Endothelial cell (in vitro differentiated cells): Measurements from ENCODE around the gene NR2E1. TPM values are rescaled to one million over a fixed set of nuclear protein-coding genes. Genes with fewer than 3 reads are reported as not detected.

Experiments used
- DNase-seq: peaks from one replicate; pipeline ENCODE4 v3.0.0; 2021; ENCODE audit warnings: low spot score
- H3K27ac Mint-ChIP-seq: one replicate; pipeline ENCODE4 v1.8.0; 2021; ENCODE audit warnings: mixed read lengths, inconsistent platforms; ENCODE audit not compliant: unreplicated experiment
- H3K27me3 Mint-ChIP-seq: one replicate; pipeline ENCODE4 v1.8.0; 2021; ENCODE audit warnings: mild to moderate bottlenecking, moderate library complexity, mixed read lengths, inconsistent platforms; ENCODE audit not compliant: unreplicated experiment
- H3K36me3 Mint-ChIP-seq: one replicate; pipeline ENCODE4 v1.8.0; 2021; ENCODE audit warnings: mild to moderate bottlenecking, low read depth, mixed read lengths, inconsistent platforms; ENCODE audit not compliant: unreplicated experiment
- H3K4me1 Mint-ChIP-seq: one replicate; pipeline ENCODE4 v1.8.0; 2021; ENCODE audit warnings: mild to moderate bottlenecking, mixed read lengths, inconsistent platforms; ENCODE audit not compliant: unreplicated experiment
- H3K4me3 Mint-ChIP-seq: one replicate; pipeline ENCODE4 v1.8.0; 2021; ENCODE audit warnings: mild to moderate bottlenecking, mixed read lengths, inconsistent platforms; ENCODE audit not compliant: unreplicated experiment
- H3K9me3 Mint-ChIP-seq: one replicate; pipeline ENCODE4 v1.8.0; 2021; ENCODE audit warnings: mixed read lengths, inconsistent platforms; ENCODE audit not compliant: unreplicated experiment
- CTCF ChIP-seq: fragments of 200-600 bp; sonication (generic); IDR thresholded peaks from one replicate; pipeline ENCODE4 v1.5.0; 2021; ENCODE audit warnings: antibody characterized with exemption; ENCODE audit not compliant: unreplicated experiment
- total RNA-seq: library from RNA; stranded (reverse); fragmentation: NEBNext Ultra II Directional; extraction: Animal tissue kit (Norgen Biotek cat#: 25700); gene quantifications from one replicate; pipeline ENCODE4 v1.2.1, GENCODE V29; 2021; ENCODE audit not compliant: unreplicated experiment

Gene NR2E1
- total RNA-seq, 1 donor from 2014 or later = not detected

DNA sequence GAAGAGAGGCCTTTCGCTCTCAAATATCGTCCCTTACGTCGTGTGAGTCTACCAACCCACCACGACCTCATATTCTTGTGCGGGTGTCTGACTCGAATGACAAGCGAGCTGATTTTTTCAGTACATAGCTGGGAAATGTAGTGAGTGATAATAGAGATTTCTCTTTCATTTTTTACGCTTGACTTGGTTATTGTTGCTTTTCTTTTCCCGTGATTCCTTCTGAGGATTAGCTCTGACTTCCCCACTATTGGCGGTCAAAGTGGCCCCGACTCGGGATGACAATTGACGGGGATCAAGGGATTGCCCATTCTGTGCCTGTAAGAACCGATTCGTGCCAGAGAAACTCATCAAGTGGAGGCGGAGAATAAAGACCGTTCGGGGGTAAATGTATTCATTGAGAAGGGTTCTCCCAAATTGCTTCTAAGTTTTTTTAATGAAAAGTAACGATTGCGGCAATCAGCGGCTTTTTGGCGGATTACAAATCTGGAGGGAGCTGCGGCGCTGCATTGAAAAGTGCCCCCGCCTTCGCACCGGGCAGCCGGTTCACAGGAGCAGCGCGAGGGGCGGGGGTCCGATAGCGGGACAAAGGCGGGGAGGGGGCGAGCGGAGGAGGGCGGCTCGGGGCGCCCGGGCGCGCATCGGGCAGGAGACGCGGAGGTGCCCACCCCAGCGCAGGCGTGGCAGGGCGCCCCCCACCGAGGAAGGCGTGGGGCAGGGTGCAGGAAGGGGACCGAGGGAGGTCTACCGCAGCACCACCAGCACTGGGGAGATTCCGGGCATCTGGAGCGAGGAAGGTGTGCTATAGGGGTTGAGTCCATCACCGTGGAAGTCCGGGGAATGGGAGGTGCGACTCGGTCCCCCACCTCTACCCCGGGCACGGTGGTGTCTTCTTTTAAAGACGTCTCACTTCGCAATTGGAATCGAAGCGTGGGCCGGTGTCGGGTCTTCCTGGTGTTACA, 46.7 kb upstream of the NR2E1 start:
- Mint-ChIP-seq H3K27ac (peak overlapping the region; percentile 16), H3K27me3 (peaks cover 49% of the 10 kb centered on the region), H3K4me3 (peak overlapping the region; percentile 79), H3K36me3 (peaks cover 8% of the 10 kb centered on the region), H3K4me1 (peaks cover 43% of the 10 kb centered on the region), H3K9me3 (no peaks in the 10 kb centered on the region)
- DNase-seq = no peak
- no peak for TF ChIP-seq CTCF

- DNase-seq = no peak
- H3K27ac Mint-ChIP-seq = no peak overlapping the region
- peaks cover 8% of the 10 kb centered on the region for H3K36me3 Mint-ChIP-seq
- H3K4me3 Mint-ChIP-seq = no peak overlapping the region
- H3K9me3 Mint-ChIP-seq = no peaks in the 10 kb centered on the region
- H3K27me3 Mint-ChIP-seq = peaks cover 47% of the 10 kb centered on the region
- H3K4me1 Mint-ChIP-seq = peaks cover 43% of the 10 kb centered on the region
- TF ChIP-seq CTCF = no peak
These were observed 46.1 kb upstream of the NR2E1 start for GRCh38 chr6:108119769-108120141.

DNA sequence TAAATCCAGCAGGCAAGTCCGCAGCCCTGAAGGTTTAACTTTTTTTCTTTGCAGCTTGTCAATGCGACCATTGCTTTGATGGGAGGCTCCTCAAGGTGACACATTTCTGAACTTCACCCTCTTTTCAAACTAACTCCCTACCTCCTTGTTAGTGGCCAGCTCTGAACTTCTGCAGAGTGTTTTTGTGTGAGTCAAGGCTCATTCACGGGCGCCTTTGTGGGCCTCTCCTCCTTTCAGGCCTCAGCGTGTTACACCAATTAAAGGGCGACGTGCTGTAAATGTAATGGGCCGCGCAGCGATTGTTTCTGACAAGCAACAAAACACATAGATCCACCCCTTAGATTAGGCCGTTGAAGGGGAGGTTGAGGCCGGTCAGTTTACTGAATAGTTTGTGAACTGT, 45.5 kb upstream of the NR2E1 start:
- no peak for TF ChIP-seq CTCF
- no peak for DNase-seq
- H3K36me3 Mint-ChIP-seq = peaks cover 8% of the 10 kb centered on the region
- no peaks in the 10 kb centered on the region for H3K9me3 Mint-ChIP-seq
- no peak overlapping the region for H3K27ac Mint-ChIP-seq
- H3K27me3 Mint-ChIP-seq = peaks cover 42% of the 10 kb centered on the region
- H3K4me1 Mint-ChIP-seq = peaks cover 38% of the 10 kb centered on the region
- H3K4me3 Mint-ChIP-seq = no peak overlapping the region

GRCh38 chr6:108121612-108122011, 44.2 kb upstream of the NR2E1 start:
- Mint-ChIP-seq H3K27ac (no peak overlapping the region), H3K4me3 (no peak overlapping the region)

More at GRCh38 chr6:108121612-108122011, 44.2 kb upstream of the NR2E1 start:
- no peak for DNase-seq
- no peaks in the 10 kb centered on the region for H3K9me3 Mint-ChIP-seq
- H3K4me1 Mint-ChIP-seq = peaks cover 32% of the 10 kb centered on the region
- H3K27me3 Mint-ChIP-seq = peaks cover 31% of the 10 kb centered on the region
- no peak for TF ChIP-seq CTCF
- H3K36me3 Mint-ChIP-seq = peaks cover 5% of the 10 kb centered on the region
